A673 (cell line): ENCODE measurements around the gene SLC44A1.

Experiments
- EZH2 ChIP-seq: fragments of 200-600 bp; sonication (generic); IDR thresholded peaks from 2 replicates; pipeline ENCODE4 v1.6.1; 2017; ENCODE audit warnings: borderline replicate concordance, low read depth, mild to moderate bottlenecking, mixed read lengths, antibody characterized with exemption, low read length; ENCODE audit not compliant: poor library complexity, severe bottlenecking
- TF ChIP-seq, protein P1 (sequence below): fragments of 300-800, 200-600 bp; sonication (generic); conservative IDR thresholded peaks from 2 replicates; pipeline ENCODE4 v1.5.1; 2017; ENCODE audit warnings: low read depth, mild to moderate bottlenecking, antibody characterized with exemption, low read length, moderate library complexity, mixed read lengths

- TF ChIP-seq, protein P1, sequence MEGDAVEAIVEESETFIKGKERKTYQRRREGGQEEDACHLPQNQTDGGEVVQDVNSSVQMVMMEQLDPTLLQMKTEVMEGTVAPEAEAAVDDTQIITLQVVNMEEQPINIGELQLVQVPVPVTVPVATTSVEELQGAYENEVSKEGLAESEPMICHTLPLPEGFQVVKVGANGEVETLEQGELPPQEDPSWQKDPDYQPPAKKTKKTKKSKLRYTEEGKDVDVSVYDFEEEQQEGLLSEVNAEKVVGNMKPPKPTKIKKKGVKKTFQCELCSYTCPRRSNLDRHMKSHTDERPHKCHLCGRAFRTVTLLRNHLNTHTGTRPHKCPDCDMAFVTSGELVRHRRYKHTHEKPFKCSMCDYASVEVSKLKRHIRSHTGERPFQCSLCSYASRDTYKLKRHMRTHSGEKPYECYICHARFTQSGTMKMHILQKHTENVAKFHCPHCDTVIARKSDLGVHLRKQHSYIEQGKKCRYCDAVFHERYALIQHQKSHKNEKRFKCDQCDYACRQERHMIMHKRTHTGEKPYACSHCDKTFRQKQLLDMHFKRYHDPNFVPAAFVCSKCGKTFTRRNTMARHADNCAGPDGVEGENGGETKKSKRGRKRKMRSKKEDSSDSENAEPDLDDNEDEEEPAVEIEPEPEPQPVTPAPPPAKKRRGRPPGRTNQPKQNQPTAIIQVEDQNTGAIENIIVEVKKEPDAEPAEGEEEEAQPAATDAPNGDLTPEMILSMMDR = no peak
- TF ChIP-seq EZH2 = no peak
Measured at GRCh38 chr9:105473221-105473620, 228.8 kb downstream of the SLC44A1 start.
